Colonic mucosa (tissue), 4 donors: ENCODE data around the gene PCNX3. TPM values are rescaled to one million over a fixed set of nuclear protein-coding genes. Genes with fewer than 3 reads are reported as not detected.
A peak's percentile ranks its signal among the peaks of the same experiment; 100 is the strongest.

Source experiments
- DNase-seq: peaks from one replicate; pipeline ENCODE4 v3.0.0-alpha.2; 2020
- H3K27ac ChIP-seq: fragments of 200-600 bp; one replicate; pipeline ENCODE4 v1.8.0; 2021
- H3K27me3 ChIP-seq: fragments of 200-600 bp; one replicate; pipeline ENCODE4 v1.8.0; 2021
- H3K36me3 ChIP-seq: fragments of 200-600 bp; one replicate; pipeline ENCODE4 v1.8.0; 2021
- H3K4me1 ChIP-seq: fragments of 200-600 bp; one replicate; pipeline ENCODE4 v1.8.0; 2021; ENCODE audit warnings: mild to moderate bottlenecking
- H3K4me3 ChIP-seq: fragments of 200-600 bp; one replicate; pipeline ENCODE4 v1.8.0; 2021
- H3K9ac ChIP-seq, 2 donors: one replicate each; pipeline ENCODE4 v1.7.0; 2013; ENCODE audit warnings: control low read depth in 2 of 2, low read depth in 2 of 2, low read length in 2 of 2
- H3K9me3 ChIP-seq: fragments of 200-600 bp; one replicate; pipeline ENCODE4 v1.8.0; 2021
- intact Hi-C: fragments of 100-400 bp; cut with DNase I; formaldehyde crosslinking; loops from one replicate; pipeline ENCODE4 v1.14.1; 2022
- total RNA-seq, 2 donors: library from RNA; stranded (reverse); fragmentation: NEBNext Ultra II Directional in 1 of 2; extraction: Animal tissue kit (Norgen Biotek cat#: 25700) in 1 of 2; gene quantifications; one replicate each; pipeline ENCODE4 v1.2.1, GENCODE V29; 2021
- TF ChIP-seq, protein P1 (sequence below): fragments of 200-600 bp; IDR thresholded peaks from one replicate; pipeline ENCODE4 v1.8.0; 2022; ENCODE audit warnings: antibody characterized with exemption, mild to moderate bottlenecking
- donor health status: healthy.
- donor health status: DM: no; HTN: no; CAD: no.
- donor health status: DM: no; HTN: no; CAD: no.

Gene PCNX3
- total RNA-seq, 2 donors from 2014 or later: 41.5 to 72.4 TPM

DNA sequence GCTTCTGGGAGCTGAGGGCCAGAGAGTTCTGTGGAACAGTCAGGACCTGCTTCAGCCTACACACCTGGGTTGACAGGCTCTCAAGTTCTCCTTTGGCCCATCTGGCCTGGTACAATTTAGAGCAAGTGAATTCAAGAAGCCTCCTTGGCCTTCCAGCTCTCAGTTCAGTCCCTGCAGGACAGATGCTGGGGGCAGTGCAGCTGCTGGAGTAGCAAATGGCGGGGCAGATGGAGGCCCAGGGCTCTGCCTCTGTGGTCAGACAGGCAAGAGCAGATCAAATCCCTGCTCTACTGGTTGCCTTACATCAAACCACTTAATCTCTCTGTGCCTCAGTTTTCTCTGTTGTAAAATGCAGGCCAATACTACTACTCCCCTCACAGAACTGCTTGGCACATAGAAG lies 11.3 kb upstream of the PCNX3 start:
- DNase-seq: no peak
- Histone ChIP-seq H3K4me1 (peaks cover 4% of the 10 kb centered on the region), H3K4me3 (no peak overlapping the region), H3K27me3 (no peaks in the 10 kb centered on the region), H3K27ac (no peak overlapping the region), H3K36me3 (peaks cover 14% of the 10 kb centered on the region), H3K9me3 (no peaks in the 10 kb centered on the region), H3K9ac (no peak overlapping the region)
- TF ChIP-seq, protein P1, sequence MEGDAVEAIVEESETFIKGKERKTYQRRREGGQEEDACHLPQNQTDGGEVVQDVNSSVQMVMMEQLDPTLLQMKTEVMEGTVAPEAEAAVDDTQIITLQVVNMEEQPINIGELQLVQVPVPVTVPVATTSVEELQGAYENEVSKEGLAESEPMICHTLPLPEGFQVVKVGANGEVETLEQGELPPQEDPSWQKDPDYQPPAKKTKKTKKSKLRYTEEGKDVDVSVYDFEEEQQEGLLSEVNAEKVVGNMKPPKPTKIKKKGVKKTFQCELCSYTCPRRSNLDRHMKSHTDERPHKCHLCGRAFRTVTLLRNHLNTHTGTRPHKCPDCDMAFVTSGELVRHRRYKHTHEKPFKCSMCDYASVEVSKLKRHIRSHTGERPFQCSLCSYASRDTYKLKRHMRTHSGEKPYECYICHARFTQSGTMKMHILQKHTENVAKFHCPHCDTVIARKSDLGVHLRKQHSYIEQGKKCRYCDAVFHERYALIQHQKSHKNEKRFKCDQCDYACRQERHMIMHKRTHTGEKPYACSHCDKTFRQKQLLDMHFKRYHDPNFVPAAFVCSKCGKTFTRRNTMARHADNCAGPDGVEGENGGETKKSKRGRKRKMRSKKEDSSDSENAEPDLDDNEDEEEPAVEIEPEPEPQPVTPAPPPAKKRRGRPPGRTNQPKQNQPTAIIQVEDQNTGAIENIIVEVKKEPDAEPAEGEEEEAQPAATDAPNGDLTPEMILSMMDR: no peak
- intact Hi-C loops: no loop called here

DNA sequence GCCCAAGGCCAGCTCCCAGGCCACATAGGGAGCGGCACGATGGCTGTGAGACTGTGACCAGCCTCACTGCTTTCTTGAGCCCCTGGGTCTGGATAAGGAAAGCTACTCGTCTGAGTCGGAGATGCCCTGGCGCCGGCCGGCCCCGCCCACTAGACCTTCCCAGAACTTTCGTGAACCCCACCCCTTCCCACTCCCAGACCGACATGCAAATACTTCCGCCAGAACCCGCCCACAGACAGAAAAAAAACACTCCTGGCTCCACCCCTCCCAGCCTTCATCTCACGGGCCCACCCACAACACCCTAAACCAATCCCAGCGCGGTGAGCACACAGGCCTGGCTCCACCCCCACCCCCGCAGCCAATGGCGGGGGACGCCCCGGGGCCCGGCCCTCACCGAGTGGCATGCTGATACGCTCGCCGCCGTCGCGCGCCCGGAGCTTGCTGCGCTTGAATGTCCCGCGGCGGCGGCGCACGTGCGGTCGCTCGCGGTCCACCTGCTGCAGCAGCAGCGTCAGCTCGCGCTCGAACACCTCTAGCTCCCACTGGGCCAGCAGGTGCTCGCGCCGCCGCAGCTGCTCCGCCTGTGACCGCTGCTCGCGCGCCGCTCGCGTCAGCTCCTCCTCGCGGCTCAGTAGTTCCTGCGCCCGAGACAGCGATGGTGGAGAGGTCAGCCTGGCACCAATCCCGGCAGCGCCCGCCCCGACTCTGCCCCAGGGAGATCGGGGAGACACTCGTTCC lies 8.5 kb upstream of the PCNX3 start:
- Histone ChIP-seq H3K4me3 (no peak overlapping the region), H3K27me3 (no peaks in the 10 kb centered on the region), H3K9me3 (no peaks in the 10 kb centered on the region), H3K9ac (peak overlapping the region in 1 of 2 donors; percentile 33), H3K4me1 (peaks cover 15% of the 10 kb centered on the region), H3K36me3 (peaks cover 14% of the 10 kb centered on the region), H3K27ac (peak overlapping the region; percentile 62)
- intact Hi-C loops: no loop called here
- peak; percentile 95 for DNase-seq
- TF ChIP-seq, protein P1: no peak

DNA sequence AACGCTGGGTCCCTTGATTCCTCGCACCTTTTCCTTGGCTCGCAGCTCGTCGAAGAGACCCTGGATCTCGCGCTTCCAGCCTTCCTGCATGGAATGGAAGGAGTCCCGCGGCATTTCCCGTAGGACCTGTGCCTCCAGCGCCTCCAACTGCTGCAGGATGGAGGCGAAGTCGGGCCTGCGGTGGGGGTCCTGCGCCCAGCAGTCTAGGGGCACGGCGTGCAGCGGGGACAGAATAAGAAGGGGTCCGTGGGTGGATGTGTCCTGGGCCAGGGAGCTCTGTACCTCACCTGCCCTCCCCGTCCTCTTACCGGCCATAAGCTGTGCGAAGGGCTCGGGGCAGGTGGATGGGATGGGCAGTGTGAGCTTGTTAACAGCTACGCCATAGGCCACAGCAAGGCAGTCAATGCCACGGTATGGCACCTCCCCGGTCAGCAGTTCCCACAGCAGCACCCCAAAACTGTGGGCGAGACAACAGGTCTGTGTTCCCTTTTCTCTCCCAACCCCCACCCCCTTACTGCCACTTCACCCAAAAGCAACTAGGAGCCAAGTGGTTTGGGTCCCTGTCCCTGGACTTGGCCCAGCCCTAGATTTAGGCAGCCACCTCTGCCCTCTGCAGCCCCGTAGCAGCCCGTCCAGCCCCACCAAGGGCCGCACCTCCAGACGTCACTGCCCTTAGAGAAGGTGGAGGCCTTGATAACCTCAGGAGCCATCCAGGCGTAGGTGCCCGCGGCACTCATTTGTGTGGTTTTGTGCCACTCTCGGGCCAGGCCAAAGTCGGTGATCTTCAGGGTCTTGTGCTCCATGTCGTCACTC lies 7.8 kb upstream of the PCNX3 start:
- peaks cover 14% of the 10 kb centered on the region for H3K36me3 ChIP-seq
- H3K27me3 ChIP-seq: no peaks in the 10 kb centered on the region
- no peak overlapping the region for H3K9ac ChIP-seq
- no peak for DNase-seq
- no peak overlapping the region for H3K4me3 ChIP-seq
- H3K27ac ChIP-seq: peak overlapping the region; percentile 22
- TF ChIP-seq, protein P1: no peak
- intact Hi-C loops: no loop called here
- H3K9me3 ChIP-seq: no peaks in the 10 kb centered on the region
- H3K4me1 ChIP-seq: peaks cover 22% of the 10 kb centered on the region

DNA sequence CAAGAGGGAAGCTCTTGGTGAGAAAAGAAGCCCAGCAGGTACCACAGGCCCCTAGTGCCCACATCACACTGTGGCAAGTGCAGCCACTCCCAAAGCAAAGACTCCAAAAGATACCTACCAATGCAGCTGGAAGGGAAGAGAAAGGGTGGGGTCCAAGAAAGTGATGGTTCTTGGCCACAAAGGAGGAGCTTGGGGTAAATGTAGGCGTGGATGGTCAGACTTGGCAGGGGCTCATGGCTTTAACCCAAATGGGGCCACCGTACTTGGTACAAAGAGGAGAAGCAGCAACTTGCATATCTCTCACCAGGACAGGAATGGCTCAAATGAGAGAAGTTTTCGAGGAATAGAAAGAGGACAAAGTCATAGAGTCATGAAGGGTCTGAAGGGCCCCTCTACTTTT lies 6.3 kb upstream of the PCNX3 start:
- Histone ChIP-seq H3K4me3 (no peak overlapping the region), H3K36me3 (peaks cover 12% of the 10 kb centered on the region), H3K4me1 (peaks cover 28% of the 10 kb centered on the region), H3K27ac (no peak overlapping the region), H3K9me3 (no peaks in the 10 kb centered on the region), H3K27me3 (no peaks in the 10 kb centered on the region), H3K9ac (no peak overlapping the region)
- intact Hi-C loops: no loop called here
- DNase-seq: no peak
- TF ChIP-seq, protein P1: no peak

DNA sequence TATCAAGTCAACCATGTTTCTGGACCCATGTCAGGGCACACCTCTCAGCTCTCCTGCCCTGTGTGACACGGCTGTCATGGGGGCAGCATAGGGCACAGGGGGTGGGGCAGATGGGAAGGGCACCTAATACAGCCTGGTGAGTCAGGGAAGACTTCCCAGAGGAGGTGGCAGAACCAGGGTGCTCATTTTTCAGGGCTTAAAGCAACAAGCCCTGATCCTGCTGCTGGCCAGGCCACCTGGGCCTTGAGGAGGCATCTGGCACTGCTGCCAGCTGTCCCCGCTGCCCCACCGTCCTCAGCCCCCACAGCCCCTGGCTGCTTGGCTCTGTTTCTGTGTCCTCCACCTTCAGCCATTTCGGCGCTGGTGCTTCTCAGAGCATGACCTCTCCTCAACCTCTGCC lies 5.9 kb upstream of the PCNX3 start:
- Histone ChIP-seq H3K4me1 (peaks cover 28% of the 10 kb centered on the region), H3K4me3 (no peak overlapping the region), H3K27ac (no peak overlapping the region), H3K27me3 (no peaks in the 10 kb centered on the region), H3K9ac (no peak overlapping the region), H3K9me3 (no peaks in the 10 kb centered on the region), H3K36me3 (peaks cover 8% of the 10 kb centered on the region)
- TF ChIP-seq, protein P1: no peak
- intact Hi-C loops: loop anchor here (5.0 kb wide), 1 partner anchor 67 kb away; no protein-coding TSS in a partner anchor
- DNase-seq: no peak
